Measurements from ENCODE around the gene TBC1D14.
"Not testable (repeated sequence)": the region's sequence is repeated elsewhere in the genome, so short reads cannot be mapped to it uniquely, and the experiment has no call there.

The TBC1D14 gene

DNA sequence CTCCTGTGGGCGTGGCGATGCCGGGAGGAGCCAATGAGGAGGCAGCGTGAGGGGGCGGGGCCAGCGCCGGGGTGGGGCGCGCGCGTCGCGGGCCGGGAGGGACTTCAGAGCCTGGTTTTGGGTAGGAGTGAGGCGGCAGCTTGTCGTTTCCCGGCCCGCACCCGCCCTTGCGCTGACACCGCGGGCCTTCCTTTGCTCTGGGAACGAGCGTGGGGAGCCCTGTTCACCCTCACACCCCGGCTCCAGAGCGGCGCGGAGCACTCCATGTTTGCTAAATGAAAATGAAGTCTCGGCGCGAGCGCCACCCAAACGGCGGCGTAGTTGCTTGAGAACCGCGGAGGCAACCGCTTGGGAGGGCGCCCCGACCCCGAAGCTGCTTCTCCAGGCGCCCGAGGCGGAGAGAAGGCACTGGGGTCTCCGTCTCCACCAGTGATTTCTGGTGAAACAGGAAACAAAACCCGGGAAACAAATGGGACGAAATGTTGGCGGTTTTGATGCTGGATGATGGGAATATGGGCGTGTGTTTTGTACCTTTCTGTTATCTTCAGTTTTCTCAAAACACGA, 158.7 kb downstream of the TBC1D14 start:
- no peak for DNase-seq

DNA sequence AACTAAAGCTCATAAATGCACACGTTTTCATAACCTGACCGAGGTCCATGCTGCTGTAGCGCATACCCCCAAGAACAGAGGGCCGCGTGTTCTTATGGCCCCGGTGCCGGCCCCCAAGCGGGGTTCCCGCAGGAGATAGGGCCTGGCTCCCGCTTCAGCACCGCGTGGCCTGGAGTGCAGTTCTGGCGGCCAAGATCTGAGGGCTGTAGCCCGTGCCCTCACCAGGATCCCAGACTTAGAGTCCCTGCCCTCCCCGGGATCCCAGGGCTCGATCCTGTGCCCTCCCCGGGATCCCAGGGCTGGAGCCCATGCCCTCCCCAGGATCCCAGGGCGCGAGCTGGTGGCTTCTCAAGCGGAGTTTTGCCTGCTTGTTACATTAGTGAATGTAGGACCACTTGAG, 159.3 kb downstream of the TBC1D14 start:
- no peak for DNase-seq

DNA sequence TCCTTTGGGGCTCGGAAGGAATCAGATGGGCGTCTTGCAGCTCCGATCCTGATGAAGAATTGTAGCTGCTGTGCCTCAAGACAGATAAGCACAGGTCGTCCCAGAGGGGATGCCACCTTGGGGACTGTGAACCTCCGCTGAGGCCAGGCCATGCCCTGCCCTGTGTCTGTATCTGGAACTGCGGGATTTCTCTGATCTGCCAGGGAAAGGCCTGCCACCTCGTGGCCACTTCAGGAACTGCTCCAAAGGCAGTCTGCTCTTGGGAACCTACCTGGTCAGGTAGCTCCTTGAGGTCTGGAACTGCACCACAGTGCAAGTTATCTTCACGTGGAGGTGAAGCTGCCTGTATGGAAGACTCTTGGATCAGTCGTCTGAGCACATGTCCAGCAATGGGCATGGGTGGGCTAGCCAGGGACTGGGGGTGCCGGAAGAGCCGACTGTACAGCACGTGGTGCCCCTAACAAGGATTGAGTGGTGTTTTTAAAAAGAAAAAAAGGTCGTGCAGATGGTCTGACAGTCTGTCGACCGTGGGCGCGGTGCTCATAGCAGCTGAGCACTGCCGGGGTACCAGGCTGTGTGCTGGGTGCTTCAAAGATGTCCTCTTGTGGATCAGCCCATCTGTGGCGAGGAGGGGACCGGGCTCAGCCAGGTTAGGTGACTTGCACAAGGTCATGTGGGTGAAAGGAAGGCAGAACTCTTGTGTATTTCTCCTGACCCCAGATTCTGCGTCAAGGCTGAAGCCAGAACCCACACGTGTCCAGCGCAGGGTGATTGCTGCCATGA, 161.3 kb downstream of the TBC1D14 start:
- peak in 1 of 2 experiments; percentile 72 for DNase-seq

DNA sequence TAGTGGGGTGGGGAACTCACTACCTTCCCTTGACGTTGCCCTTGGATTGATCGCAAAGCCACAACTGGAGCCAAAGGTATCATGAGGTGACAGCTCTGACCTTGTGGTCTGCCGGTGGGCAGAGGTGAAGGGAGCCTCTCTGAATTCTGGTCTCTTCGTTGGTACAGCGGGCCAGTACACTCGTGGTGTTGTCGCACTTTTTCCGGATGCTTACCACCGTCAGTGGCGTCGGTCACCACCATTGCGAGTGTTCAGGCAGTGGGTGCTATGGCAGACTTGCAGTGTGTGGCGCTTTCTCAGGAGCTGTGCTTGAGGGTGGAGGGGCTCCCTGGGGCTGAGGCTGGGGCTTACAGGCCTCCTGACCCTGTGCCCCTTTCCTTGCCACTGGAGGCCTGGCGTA, 163.4 kb downstream of the TBC1D14 start:
- no peak for DNase-seq

DNA sequence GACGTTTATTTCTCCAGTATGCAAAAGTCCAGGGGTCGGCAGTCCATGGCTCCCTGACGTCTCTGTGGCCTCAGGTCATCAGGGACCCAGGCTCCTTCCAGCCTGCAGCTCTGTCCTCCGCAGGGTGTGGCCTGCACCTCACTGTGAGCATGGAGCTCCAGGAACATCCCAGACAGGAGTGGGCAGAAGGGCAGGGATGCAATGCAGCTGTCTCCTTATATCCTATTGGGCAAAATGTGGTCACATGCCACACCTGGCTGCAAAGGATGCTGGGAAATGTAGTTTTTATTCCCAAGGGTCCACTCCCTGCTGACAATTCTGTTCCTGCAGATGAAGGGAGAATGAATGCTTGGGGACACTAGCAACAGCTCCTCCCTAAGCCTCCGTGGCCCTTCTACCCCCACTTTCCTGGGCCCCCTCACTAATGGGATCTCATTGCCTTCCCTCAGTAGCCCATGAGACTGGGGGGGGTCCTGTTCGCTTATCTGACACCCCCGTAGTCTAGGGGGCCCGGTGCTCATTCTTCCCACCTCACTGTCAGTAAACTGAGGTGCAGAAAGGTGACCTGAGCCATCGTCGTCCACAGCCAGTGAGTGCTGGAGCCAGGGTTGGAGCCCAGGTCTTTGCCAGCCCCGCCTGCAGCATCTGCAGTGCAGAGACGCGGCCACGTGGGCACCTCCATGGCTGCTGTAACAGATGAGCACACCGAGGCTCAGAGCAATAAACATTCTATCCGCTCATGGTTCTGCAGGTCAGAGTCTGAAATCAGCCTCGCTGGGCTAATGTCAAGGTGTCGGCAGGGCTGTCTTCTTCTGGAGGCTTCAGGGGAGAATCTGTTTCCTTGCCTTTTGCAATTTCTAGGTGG, 164.1 kb downstream of the TBC1D14 start:
- DNase-seq: no peak

DNA sequence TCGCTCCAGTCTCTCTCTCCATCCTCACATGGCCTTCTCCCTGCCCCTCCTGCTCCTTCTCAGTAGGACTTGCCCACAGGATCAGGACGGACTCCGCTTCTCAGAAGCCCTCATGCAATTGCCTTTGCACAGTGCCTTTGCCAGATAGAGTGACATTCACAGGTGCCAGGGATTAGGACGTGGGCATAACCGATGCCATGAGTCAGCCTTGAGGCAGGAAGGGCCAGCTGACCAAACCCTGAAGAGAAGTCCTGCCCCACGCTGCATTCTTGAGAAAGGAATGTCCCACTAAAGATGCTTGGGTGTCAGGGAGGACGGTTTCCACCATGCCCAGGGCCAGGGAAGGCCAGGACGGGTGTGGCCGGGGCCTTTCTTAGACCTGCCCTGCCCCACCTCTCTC, 164.8 kb downstream of the TBC1D14 start:
- no peak for DNase-seq

DNA sequence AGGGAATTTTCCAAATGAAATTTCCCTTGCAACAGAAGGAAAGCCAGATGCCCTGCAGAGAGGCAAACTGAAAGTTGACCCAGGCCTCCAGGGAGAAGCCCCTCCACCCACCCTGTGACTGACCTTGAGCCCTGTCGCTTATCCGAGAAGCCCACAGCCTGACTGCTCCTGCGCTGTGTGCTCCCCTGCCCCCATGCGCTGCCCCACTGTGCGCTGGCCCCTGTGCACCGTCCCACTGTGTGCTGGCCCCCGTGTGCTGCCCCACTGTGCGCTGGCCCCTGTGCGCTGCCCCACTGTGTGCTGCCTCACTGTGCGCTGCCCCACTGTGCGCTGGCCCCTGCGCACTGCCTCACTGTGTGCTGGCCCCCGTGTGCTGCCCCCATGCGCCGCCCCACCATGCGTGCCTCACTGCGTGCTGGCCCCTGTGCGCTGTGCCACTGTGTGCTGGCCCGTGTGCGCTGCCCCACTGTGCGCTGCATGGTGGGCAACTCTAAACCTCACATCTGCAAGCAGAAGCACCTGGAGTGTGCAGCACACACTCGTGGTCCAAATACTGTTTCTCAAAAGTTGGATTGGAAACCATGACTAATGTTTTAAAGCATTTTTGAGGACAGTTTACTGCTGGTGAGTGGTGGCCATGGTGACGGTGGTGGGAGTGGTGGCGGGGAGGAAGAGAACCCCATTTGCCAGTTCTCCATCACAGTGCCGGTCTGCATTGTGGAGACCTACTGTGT, 166.5 kb downstream of the TBC1D14 start:
- no peak for DNase-seq

DNA sequence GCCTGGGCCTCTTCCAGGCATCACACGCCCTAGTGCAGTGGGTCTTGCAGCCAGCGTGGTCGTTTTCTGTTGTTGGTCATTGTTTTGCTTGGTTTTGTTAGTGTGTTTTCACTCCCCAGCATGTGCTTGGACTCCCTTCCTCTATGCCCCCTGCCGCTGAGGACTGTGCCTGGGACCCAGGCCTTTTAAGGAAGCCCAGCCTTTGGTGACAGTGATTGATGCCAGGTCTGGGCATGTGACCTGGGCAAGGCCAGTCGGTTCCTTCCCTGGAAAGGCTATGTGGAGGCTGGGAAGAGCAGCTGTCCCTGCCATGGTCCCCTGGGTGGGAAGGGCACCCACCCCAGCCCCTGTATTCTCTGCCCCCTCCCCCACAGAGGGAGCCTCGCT, 167.1 kb downstream of the TBC1D14 start:
- no peak for DNase-seq

DNA sequence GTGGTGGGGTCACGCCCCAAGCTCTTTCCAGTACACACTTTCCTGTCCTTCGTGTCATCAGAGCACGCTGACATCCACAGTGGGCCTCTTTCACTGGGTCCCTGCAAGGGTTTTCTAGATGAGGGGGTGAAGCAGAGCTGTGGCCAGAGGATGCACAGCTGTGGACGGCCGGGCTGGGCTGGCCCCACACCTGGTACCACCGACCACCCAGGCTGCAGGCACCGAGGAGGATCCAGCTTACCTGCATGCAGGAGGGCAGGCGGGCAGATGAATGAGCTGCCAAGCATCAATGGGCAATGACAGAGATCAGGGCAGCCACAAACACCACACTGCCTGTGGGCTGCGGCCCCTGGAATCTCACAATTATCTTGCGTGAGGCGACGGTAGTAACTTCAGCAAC, 167.7 kb downstream of the TBC1D14 start:
- DNase-seq: no peak

DNA sequence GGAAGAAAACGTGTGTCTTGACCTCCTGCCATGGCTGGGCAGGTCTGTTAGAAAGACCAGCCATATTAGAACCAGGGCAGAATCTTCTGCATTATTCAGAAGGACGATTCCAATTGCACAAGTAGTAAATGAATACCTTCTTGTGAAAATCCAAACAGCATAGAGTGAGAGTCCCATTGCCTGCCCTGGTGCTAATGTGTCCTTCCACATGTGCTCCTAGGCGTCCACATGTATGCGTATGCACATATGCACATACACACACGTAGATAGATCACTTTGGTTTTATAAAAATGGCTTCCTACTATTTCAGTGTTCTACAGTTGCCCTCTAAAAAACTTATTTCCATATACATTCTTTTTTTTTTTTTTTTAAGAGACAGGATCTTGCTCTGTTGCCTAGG, 168.4 kb downstream of the TBC1D14 start:
- DNase-seq: no peak

DNA sequence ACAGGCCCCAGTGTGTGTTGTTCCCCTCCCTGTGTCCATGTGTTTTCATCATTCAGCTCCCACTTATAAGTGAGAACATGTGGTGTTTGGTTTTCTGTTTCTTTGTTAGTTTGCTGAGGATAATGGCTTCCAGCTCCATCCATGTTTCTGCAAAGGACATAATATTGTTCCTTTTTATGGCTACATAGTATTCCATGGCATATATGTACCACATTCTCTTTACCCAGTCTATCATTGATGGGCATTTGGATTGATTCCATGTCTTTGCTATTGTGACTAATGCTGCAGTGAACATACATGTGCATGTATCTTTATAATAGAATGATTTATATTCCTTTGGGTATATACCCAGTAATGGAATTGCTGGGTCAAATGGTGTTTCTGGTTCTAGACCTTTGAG, 169.9 kb downstream of the TBC1D14 start:
- DNase-seq: not testable (repeated sequence)

DNA sequence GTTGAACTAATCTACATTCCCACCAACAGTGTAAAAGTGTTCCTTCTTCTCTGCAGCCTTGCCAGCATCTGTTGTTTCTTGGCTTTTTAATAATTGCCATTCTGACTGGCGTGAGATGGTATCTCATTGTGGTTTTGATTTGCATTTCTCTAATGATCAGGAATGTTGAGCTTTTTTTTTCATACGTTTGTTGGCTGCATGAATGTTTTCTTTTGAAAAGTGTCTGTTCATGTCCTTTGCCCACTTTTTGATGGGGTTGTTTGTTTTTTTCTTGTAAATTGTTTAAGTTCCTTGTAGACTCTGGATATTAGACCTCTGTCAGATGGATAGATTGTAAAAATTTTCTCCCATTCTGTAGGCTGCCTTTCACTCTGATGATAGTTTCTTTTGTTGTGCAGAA, 170.3 kb downstream of the TBC1D14 start:
- DNase-seq: not testable (repeated sequence)

Measured in cerebellar nuclear complex (tissue), 1 donor.